GM21786 (cell line): Measurements from ENCODE around the gene PLB1.
"Not testable (repeated sequence)": the region's sequence is repeated elsewhere in the genome, so short reads cannot be mapped to it uniquely, and the experiment has no call there.

Experiments
- ATAC-seq: cut with Tn5 transposase; IDR thresholded peaks from one replicate; pipeline ENCODE4 v1.9.1; 2021; ENCODE audit not compliant: unreplicated experiment

Gene PLB1

GRCh38 chr2:28533044-28533680 lies 37.3 kb downstream of the PLB1 start:
- no peak for ATAC-seq

GRCh38 chr2:28534817-28535216 lies 39.0 kb downstream of the PLB1 start:
- no peak for ATAC-seq

GRCh38 chr2:28538134-28538533 lies 42.3 kb downstream of the PLB1 start:
- no peak for ATAC-seq

DNA sequence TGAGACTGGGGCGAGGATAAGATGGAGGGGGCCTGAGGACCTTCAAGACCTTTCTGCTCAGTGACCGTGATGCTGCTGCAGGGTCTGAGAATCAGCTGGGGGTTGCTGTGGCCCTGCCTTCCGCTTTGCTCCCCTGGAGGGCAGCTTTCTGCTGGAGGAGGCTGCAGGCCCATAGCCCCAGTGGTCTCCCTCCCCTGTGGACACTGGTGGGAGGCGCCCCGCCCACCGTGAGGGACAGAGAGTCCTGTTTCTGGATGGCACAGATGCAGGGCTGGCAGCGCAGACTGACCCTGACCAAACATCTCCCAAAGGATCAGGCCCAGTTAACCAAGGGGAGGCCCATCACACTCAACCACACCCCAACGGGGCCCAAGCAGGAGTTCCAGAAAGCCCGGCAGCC lies 42.8 kb downstream of the PLB1 start:
- no peak for ATAC-seq

GRCh38 chr2:28539118-28539541 lies 43.3 kb downstream of the PLB1 start:
- no peak for ATAC-seq

GRCh38 chr2:28543316-28544035 lies 47.6 kb downstream of the PLB1 start:
- no peak for ATAC-seq

DNA sequence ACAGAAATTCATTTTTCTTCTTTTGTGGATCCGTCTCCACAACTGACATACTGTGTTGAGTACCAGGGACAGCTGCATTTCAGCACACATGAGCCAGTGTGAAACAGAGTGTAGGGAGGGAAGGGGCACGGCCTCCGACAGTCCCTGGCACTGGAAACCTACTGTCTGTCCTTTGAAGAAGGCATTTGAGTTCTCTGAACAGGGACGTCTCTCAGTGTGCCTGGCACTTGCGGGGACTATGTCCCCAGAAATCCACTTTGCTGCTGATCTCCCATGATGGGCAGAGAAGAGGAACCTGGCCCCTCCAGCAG lies 48.1 kb downstream of the PLB1 start:
- no peak for ATAC-seq

- ATAC-seq, result no peak
These were observed 48.6 kb downstream of the PLB1 start for GRCh38 chr2:28544405-28544921.

GRCh38 chr2:28544922-28545589 lies 49.2 kb downstream of the PLB1 start:
- no peak for ATAC-seq

- no peak for ATAC-seq
These were observed 49.8 kb downstream of the PLB1 start for GRCh38 chr2:28545590-28546200.

DNA sequence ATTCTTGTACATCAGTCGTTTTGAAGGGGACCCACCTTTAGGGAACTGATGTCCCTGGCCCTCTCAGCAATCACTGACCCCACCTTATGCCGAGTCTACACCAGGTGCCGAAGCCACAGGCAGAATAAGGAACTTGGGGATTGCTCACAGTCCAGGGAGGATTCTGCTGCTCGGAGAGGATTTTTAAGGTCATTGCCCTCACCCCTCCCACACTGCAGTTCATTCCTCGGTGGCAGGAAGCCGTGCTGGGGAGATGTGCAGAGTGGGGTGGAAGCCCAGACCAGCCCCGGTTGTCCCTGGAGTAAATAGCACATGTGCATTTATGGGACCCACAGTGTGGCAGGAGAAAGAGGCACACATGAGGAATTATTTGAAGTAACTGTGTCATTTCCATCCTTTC lies 50.4 kb downstream of the PLB1 start:
- no peak for ATAC-seq

- ATAC-seq, result no peak
These were observed 51.5 kb downstream of the PLB1 start for GRCh38 chr2:28547223-28547860.

DNA sequence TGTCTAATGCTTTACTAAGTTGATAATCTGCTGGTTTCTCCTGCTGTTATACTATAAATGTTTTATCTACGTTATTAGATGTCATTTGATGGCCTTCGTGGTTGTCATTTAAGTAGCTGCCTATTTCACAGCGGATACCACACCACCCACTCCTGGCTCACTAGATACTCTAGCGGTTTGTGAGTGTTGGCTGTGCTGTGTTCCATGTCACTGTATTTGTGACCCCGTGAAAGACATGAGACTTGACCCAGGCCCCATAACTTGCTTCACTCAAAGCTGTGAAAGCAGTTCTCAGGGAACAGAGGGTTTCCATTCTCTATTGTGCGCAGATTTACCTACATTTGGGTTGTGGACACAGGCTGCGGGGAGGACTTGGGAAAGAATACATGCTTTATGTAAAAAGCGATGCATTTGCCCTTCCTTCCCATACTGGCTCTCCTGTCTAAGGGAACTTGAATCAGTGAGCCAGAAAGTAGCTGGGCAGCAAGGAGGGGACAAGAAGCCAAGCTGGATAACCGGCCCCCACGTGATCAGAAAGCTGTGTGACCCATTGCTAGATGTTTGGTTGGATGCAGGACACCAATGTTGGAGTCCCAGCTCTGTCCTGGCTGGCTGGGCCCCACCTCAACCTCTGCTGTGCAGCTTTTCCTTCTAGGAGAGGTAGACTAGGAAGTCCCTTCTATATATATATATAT lies 52.2 kb downstream of the PLB1 start:
- no peak for ATAC-seq

DNA sequence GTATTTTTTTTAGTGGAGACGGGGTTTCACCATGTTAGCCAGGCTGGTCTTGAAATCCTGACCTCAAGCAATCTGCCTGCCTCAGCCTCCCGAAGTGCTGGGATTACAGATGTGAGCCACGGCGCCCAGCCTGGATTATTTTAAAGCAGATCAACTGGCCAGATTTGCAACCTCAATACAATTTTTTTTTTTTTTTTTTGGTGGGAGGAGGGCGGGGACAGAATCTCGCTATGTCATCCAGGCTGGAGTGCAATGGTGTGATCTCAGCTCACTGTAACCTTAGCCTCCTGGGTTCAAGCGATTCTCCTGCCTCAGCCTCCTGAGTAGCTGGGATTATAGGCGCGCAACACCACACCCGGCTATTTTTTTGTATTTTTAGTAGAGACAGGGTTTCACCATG lies 54.5 kb downstream of the PLB1 start:
- ATAC-seq, result not testable (repeated sequence)

DNA sequence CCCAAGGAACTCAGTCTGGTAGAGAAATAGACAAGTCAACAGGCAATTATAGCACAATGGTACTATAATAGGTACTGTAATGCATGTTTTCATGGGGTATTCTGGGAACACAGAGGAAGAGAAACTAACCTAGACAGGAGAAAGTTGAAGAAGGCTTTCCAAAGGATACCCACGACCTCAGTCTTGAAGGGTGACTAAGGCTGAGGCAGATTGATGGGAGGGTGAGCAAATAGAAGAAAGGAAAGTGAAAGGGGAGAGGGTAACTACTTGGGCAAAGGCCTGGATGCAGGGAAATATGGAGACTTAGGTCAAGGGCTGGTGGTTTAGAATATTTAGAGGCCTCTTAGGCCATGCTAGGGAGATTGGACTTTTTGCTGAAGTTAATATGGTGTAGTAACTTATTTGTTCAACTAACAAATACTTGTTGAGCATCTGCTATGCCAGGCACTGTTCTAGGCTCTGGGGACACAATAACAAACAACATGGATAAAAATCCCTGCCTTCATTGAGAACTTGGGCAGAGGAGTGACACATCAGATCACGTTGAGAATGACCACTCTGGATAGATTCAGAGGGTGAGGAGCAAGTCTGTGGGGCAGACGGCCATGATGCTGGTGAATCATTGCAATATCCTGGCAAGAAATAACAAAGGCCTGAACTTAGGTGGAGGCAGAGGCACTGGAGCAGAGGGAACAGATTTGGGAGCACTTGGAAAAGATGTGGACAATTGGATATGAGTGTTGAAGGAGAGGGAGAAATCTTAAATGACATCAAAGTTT lies 56.4 kb downstream of the PLB1 start:
- no peak for ATAC-seq

DNA sequence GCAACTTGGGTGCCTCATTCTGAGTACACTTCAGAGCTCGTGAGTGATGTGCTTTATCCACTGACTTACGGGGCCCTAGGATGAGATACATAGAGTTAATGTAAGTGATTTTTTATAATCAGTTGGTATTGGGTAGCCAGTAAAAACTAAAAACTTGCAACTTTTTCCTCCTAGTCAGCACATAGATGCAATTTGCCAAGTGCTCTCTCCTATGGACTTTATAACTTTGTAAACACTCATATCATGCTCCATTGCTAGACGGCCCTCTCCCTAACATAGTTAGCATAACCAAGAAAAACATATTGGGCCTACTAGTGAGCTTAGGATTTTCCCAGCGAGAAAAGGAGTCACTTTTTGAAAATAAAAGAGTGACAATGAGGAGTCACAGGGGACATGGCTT lies 60.4 kb downstream of the PLB1 start:
- ATAC-seq, result no peak

- ATAC-seq, result no peak
These were observed 61.7 kb downstream of the PLB1 start for GRCh38 chr2:28557389-28558131.

- ATAC-seq, result no peak
These were observed 62.4 kb downstream of the PLB1 start for GRCh38 chr2:28558158-28558820.

- ATAC-seq, result no peak
These were observed 63.1 kb downstream of the PLB1 start for GRCh38 chr2:28558918-28559317.
